GM18499 (cell line): ENCODE measurements around the gene ME3.
"Not testable (repeated sequence)": the region's sequence is repeated elsewhere in the genome, so short reads cannot be mapped to it uniquely, and the experiment has no call there.

Experiments used
- ATAC-seq: cut with Tn5 transposase; IDR thresholded peaks from one replicate; pipeline ENCODE4 v1.9.1; 2021; ENCODE audit warnings: moderate number of reproducible peaks; ENCODE audit not compliant: insufficient read depth, unreplicated experiment

The ME3 gene

DNA sequence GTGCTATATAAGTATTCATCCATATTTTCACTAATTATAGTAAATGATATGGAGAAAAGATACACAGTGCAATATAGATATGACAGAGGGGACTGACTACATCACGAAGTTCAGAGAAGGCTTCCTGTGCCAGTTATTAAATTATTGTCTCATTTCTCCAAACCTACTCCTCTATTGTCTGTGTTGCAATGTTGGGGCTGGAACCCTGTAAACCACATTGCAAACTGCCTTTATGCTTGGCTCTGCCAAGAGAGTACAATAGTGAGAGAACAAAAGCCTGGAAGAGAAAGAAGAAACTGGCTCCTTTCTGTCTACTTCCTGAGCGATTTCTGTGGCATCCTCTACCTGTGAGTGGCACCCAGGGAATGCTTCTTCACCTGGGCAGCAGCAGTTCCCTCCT is 46.4 kb downstream of the ME3 start:
- ATAC-seq = no peak

DNA sequence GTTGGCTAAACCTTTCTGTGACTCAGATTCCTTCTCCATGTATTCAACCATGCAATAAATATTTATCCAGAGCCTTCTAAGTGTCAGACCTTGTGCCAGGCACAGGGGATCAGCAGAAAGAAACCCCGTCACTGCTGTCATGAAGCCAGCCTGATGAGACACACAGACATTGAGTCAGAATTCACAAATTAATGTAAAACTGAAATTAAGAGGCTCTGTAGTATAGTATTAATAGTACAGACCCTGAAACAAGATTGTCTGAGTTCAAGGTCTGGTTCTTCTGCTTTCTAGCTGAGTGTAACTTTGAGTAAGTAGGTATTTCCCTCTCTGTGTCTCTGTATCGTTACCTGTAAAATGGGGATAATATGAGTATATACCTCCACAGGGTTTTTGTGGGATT is 46.9 kb downstream of the ME3 start:
- ATAC-seq = peak; percentile 79

DNA sequence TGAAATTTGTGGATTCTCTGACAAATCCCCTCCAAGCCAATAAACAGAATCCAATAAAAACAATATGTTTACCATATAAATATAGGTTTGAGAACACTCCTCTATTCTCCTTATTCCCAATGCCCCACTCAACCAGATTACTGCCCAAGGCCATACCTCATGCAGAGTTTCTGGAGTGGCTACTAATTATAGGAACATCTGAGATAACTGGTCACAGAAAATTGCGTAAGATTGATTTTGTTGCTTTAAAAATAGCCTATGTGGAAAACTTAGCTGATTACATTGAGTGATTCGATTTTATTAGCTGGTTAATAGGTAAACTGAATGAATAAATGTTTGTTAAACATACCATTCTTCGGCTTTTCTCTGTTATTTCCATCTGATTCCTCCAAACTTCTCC is 48.0 kb downstream of the ME3 start:
- no peak for ATAC-seq

DNA sequence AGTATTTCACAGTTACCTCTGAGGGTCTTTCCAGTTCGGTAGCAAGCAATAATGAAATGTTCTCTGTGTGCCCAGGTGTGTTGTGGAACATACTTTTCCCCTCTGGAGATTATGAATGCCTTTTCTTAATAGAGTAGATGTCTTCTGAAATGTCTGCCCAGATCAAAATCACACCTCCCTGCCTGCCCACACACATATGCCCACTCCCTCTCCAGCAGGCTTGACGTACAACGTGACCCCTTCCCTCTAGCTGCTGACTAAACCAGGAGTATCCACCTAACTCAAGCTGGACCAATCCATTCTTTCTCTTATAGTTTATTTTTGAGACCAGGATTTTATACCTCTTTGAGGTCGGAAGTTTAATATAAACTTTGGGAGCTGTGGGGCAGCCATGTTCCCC is 48.7 kb downstream of the ME3 start:
- no peak for ATAC-seq

DNA sequence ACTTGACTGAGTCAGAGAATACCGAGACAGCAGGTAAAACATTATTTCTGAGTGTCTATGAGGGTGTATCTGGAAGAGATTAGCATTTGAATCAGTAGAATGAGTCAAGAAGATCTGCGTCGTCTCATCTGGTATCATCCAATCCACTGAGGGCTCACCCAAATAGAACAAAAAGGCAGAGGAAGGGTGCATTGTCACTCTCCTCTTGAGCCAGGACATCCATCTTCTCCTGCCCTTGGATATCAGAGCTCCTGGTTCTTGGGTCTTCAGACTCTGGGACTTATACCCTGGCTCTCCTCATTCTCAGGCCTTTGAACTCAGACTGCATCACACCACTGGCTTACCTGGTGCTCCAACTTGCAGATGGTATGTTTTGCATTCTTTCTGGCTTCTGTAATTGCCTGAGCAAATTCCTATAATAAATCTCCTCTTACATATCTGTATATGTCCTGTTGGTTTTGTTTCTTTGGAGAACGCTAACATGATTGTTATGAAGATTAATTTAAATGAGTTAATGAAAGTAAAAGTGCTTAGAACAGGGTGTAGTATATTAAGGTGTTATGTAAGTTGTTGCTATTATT is 49.3 kb downstream of the ME3 start:
- ATAC-seq = no peak

DNA sequence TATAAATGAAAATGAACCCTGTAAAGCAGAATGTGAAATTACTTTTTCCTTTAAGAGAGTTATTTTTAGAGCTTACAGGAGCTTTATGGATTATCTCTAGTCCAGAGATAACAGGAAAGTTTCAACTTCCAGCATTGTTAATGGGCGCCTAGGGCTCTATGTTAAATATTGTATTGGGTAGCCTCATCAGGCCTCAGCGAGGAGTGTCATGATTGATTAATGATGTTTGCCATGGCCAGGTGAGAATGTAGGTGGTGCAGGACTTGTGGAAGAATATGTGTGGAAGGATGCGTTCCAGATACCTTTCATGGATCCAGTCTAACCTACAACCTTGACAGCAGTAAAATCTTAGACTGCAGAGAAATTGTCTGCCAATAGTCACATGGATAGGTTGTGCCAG is 50.6 kb downstream of the ME3 start:
- no peak for ATAC-seq

DNA sequence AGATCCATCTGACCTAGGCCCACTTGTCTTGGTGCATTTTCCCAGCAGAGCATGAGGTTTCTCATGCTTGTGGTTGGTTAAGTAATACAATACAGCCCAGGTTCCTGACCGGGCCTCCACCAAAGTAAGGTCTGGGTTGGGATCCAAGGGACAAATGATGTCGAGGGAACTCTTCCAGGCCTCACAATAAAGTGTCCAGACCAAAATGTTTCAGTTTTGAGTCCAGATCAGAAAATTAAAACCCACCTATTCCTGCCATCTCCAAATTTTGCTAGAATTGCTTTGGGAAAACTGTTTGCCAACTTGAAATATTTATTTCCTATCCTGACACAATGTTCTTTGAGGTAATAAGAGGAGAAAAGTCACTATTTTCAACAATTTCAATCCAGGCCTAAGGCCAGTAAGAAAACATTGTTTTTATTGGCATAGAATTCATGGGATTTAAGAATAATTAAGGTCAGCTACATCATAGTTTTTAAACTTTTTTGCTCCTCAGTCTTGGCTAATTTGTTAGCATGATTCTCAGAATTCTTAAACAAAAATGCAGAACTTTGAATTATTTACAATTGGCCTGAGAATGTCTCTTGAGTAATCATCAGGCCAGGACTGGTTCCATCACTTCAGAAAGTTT is 51.4 kb downstream of the ME3 start:
- no peak for ATAC-seq

DNA sequence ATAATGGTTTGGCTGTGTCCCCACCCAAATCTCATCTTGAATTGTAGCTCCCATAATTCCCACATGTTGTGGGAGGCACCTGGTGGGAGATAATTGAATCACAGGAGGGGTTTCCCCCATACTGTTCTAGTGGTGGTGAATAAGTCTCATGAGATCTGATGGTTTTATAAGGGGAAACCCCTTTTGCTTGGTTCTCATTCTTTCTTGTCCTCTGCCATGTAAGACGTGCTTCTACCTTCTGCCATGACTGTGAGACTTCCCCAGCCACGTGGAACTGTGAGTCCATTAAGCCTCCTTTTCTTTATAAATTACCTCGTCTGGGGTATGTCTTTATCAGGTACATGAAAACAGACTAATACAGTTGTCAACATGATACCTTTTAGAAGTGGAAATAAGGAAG is 53.0 kb downstream of the ME3 start:
- not testable (repeated sequence) for ATAC-seq

DNA sequence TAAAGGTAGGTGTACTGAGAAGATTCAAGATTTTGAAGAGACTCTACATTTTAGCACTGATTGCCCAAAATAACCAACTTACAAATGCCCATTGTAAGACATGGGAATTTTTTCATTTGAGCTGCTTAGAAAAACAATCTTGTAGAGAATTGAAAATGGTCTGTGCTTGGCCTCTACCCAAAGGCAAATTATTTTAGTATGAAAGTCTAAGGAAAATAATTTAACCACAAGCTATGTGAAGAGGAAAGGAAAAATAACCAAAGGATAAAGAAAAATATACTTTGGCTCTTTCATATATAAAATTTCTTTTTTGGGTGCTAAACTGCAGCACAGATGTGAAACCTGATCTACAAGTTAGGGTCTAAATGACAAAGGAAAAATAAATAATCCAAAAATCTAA is 54.9 kb downstream of the ME3 start:
- no peak for ATAC-seq

DNA sequence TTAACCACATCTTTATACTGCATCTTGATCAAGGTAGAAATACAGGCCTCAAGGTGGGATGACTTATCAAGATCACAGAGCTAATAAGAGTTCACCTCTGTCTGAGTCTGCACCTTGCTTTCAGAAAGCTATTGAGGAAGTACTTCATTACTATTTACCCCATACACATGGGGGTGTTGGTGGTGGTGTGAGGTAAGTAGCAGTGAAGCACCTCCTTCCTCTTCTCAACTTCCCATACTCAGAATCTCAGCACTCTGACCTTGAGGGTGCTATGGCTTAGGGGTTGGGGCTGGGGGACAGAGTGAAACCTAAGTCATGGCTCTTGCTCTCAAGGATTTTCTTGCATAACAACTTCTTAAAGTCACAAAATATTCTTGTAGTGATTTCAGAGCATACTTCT is 56.9 kb downstream of the ME3 start:
- no peak for ATAC-seq

DNA sequence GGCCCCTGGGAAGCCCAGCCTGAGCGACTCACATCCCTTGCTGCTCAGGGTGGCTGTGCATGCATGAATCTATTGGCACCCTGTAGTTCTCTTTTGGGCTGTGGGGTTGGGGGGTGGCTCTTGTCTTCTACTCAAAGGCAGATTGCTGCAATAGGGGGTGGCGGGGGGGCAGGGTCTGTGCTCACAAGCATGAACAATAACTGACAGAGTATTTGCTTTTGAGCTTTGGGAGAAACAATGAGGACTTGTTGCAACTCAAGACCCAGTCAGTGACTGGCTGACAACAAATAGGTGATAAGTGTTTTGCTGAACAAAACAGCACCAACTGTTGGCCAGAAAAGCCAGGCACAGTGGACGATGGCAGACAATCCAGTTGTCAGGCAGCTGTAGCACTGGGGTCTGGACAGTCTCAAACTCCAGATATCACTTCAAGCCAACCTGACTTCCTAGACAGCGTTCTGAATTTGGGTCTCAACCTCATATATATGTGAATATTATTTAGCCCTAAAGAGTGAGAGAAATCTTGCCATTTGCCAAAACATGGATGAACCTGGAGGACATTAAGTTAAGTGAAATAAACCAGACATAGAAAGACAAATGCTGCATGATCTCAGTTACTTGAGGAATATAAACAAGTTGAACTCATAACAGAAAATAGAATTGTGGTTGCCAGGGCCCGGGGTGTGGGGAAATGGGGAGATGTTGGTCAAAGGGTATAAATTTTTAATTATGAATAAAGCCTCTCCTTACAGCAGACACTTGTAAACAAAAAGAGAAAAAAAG is 61.7 kb downstream of the ME3 start:
- ATAC-seq = no peak

DNA sequence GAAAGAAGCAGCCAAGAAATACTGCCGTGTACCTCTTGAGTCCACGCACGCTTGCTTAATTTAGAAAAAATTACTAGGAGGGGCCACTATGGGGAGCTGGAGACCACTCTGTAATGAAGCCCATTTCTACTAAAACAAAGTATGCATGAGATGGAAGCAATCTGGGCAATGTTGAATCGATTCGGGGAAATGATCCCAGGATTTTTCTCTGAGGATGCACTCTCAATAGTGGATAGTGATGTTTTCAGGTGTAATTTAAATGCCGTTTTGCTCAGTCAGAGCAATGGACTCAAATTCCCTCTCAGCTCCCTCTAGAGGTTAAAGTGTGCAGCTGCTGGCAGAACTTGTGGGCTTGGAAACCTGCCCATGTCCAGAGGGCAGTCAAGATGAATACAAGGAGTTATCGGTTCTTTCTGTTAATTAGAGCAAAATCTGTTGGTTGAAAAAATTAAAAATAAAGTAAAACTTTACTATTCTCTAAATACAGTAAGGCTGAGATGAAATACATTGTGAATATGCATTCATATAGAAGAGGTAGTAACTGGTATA is 64.1 kb downstream of the ME3 start:
- peak; percentile 74 for ATAC-seq

DNA sequence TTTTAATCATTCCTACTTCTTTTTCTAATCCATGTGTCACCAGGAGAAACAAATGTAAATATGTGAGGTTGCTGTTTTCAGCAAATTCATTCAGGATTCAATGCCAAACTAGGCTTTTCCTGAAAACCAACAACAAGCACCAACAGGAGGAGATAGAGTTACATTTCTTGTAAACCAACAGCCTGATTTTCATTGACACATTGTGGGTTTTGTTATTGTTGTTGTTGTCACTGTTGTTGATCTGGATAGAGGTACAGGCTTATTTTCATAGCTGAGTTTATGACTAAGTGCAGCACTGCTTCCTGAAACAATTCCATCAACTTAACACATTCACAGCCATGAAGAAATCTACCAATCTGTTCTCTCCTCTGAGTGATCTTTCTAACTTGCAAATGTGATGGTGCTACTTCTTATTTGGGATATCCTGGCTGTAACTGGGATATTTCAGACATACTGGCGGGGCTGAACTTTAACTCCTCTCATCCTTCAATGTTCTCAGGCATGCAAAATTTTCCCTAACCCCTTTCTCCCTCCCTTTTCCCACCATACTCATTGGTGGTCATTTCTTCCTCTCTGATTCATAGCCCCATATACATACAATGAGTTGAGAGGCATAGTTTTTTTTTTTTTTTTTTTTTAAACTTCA is 65.5 kb downstream of the ME3 start:
- no peak for ATAC-seq

DNA sequence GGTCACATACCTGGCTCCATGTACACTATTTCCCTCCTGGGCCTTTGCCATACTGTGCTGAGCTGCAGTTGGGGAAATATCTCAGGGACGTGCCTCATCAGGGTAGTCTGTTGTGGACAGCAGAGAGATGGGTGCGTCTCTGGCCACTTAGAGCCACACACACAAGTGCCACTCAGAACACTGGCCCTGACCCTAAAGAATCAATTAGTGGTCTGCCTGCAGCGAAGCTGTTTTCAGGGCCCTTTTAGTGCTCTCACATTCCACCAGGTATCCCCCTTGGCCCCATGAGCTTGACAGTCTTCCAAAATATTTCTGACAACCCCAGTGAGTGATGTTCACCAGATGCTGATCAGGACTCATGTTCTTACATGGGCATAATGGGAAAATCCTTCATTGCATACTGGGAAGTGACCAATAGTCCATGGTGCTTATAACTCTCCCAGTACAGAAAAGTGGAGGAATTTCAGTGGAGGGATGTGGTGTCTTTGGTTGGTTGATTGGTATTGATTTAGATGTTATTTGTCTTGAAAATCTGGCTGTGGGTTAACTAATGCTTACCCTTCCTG is 66.1 kb downstream of the ME3 start:
- ATAC-seq = no peak

DNA sequence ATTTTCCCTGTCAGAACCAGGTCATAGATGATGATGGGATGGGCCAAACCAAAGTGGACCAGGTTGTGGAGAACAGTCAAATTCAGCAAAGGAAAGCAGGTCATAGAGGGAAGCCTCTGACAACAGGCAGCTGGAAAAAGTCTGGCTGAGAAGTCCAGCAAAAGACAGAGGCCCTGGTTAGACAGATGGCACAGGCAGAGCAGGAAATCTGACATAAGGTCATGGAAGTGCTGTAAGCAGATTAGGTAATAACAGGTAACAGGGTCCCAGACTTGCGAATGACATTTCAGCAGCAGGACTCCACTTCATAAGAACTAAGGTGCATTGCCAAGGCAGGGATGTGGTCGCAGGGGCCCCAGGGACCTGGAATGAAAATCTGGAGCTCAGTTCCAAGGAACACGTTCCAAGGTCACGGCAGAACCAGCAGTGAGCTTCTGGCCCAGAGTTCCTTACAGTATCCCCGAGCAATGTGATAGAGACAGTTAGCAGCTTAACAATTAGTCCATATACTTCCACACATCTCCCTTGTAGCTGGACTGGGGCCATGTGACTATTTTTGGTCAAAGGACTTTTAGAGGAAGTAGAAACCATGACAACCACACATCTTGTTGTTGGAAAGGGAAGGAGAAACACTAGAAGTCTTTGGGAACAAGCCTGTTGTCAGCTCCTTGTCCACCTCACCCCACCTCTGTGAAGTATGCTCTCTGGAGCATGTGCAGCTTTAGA is 75.4 kb downstream of the ME3 start:
- no peak for ATAC-seq

DNA sequence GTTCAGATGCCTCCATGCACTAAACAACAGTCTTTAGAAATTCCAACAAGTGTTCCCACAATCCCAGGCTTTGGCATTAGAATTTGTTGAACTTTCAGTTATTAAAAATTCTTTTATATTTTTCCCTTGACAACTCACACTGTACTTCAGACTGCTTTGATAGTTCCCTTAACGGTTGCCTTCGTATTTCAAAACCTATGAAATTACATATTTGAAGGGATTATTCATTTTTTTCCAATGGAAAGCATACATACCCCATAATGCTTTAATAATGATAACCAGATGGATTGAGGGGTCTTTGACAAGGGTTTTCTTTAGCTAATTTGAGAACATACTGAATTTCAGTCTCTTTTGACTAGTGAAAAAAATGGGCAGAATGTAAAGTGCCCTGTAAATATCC is 76.5 kb downstream of the ME3 start:
- ATAC-seq = no peak

DNA sequence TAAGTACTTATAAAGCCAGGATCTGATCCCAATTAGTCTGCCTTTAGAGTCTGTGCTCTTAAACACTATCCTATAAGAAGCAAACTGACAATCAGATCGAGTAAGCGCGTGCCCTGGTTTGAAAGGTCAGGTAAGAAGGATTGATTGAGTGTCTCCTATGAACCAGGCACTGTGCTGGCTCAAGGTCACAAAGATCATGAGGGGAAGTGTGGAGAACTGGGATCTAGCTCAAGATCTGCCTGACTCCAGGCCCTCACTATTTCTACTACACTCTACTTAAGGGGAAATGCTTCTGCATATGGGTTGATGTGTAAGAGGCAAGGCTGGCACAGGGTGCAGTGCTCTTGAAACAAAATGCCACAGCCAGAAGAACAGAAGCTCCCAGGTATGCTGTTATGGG is 77.0 kb downstream of the ME3 start:
- no peak for ATAC-seq

DNA sequence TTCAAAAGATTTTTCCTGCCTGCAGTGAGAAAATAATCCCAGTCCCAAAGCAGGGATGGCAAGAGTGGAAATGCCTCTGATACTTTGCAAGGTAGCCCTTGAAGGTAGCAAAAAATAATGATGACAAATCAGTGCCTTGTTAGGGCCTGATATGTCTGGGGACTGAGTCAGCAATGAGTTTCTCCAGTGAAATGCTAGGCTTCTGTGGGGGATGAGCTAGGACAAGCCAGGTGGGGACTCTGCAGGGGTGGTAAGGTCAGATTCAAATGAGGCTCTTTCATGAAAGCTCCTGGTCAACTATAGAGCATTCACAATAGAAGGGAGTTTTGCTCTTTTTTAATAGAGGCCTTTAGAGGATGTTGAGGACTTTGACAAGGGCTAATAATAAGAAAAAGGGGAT is 77.7 kb downstream of the ME3 start:
- no peak for ATAC-seq

DNA sequence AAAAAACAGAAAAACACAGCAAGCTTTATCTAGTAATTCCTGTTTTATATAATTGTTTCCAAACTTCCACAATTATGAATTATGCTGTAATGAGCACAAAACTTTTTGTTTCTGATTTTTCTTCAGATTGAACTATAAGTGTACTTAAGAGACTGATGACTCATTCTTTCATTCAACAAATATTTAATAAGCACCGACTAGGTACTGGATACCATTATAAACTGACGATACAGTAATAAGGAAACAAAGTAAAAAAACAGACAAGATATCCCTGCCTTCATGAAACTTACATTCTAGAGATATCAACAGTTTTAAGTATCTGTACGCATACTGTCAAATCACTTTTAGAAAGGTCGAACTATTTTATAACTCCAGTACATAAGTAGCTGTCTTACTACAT is 78.6 kb downstream of the ME3 start:
- ATAC-seq = no peak
